HepG2 (cell line): ENCODE data around the gene OR2C1. TPM values are rescaled to one million over a fixed set of nuclear protein-coding genes. Genes with fewer than 3 reads are reported as not detected.

ENCODE experiments used
- HMGA1 ChIP-seq: sonication (generic); formaldehyde crosslinking; conservative IDR thresholded peaks from 2 replicates; pipeline ENCODE4 v1.4.0; 2020; ENCODE audit warnings: missing genetic modification reagents
- KLF16 ChIP-seq, 2 experiments: sonication (generic) in 1 of 2; formaldehyde crosslinking in 1 of 2; IDR thresholded peaks; 2 replicates each; pipeline versions ENCODE4 v1.6.1 to v1.8.0; 2016 to 2023; ENCODE audit warnings: missing genetic modification reagents in 2 of 2, missing compliant biosample characterization in 1 of 2
- NBN ChIP-seq: fragments of 450-650 bp; conservative IDR thresholded peaks from 2 replicates; pipeline ENCODE4 v1.6.1; 2017
- NKX3-1 ChIP-seq: sonication (generic); formaldehyde crosslinking; IDR thresholded peaks from 2 replicates; pipeline ENCODE4 v1.5.0; 2020; ENCODE audit warnings: missing genetic modification reagents
- PAWR ChIP-seq: sonication (generic); formaldehyde crosslinking; IDR thresholded peaks from 2 replicates; pipeline ENCODE4 v1.4.0; 2020; ENCODE audit warnings: missing genetic modification reagents, mild to moderate bottlenecking, borderline replicate concordance
- RCOR2 ChIP-seq: IDR thresholded peaks from 2 replicates; pipeline ENCODE4 v1.6.1; 2016; ENCODE audit warnings: missing biosample characterization, missing genetic modification reagents
- REL ChIP-seq: sonication (generic); formaldehyde crosslinking; conservative IDR thresholded peaks from 2 replicates; pipeline ENCODE4 v1.8.0; 2022; ENCODE audit warnings: mild to moderate bottlenecking, missing genetic modification reagents, moderate library complexity
- SAFB2 ChIP-seq: sonication (generic); formaldehyde crosslinking; IDR thresholded peaks from 2 replicates; pipeline ENCODE4 v1.5.1; 2020; ENCODE audit warnings: missing genetic modification reagents, low read depth, mild to moderate bottlenecking, borderline replicate concordance
- SCMH1 ChIP-seq: sonication (generic); formaldehyde crosslinking; IDR thresholded peaks from 2 replicates; pipeline ENCODE4 v1.9.0; 2021; ENCODE audit warnings: missing genetic modification reagents, mild to moderate bottlenecking, borderline replicate concordance
- SRSF9 ChIP-seq: fragments of 200-400 bp; formaldehyde crosslinking; IDR thresholded peaks from 2 replicates; pipeline ENCODE4 v1.6.1; 2018; ENCODE audit warnings: borderline replicate concordance, mild to moderate bottlenecking, low read depth, low read length; ENCODE audit not compliant: insufficient read depth, poor library complexity, severe bottlenecking
- TBL1XR1 ChIP-seq: fragments of 150-350 bp; IDR thresholded peaks from 2 replicates; pipeline ENCODE4 v1.6.1; 2014; ENCODE audit warnings: borderline replicate concordance, low read length; ENCODE audit not compliant: partially characterized antibody
- ZFP36L1 ChIP-seq: sonication (generic); formaldehyde crosslinking; IDR thresholded peaks from 2 replicates; pipeline ENCODE4 v1.8.0; 2022; ENCODE audit warnings: mild to moderate bottlenecking, missing genetic modification reagents, moderate library complexity
- ZNF264 ChIP-seq: sonication (generic); formaldehyde crosslinking; IDR thresholded peaks from 2 replicates; pipeline ENCODE4 v1.4.0; 2020; ENCODE audit warnings: missing genetic modification reagents
- ZNF33B ChIP-seq: sonication (generic); formaldehyde crosslinking; IDR thresholded peaks from 2 replicates; pipeline ENCODE4 v1.5.1; 2020; ENCODE audit warnings: mild to moderate bottlenecking, missing genetic modification reagents
- ZNF552 ChIP-seq: sonication (generic); formaldehyde crosslinking; IDR thresholded peaks from 2 replicates; pipeline ENCODE4 v1.9.0; 2022; ENCODE audit warnings: missing genetic modification reagents, mild to moderate bottlenecking, borderline replicate concordance
- ZNF572 ChIP-seq: sonication (generic); formaldehyde crosslinking; IDR thresholded peaks from 2 replicates; pipeline ENCODE4 v1.5.1; 2020; ENCODE audit warnings: mild to moderate bottlenecking, missing genetic modification reagents
- ZSCAN31 ChIP-seq: sonication (generic); formaldehyde crosslinking; IDR thresholded peaks from 2 replicates; pipeline ENCODE4 v1.5.0; 2020; ENCODE audit warnings: low read depth, mild to moderate bottlenecking, missing genetic modification reagents
- polyA plus RNA-seq, 8 experiments: library from polyadenylated mRNA; depleted of rRNA in 3 of 8; stranded (reverse) in 7 of 8; unstranded in 1 of 8; fragments of >200 nt; fragmentation: Illumina TruSeq in 4 of 8; extraction: Trizol in 4 of 8; gene quantifications; 2 replicates each; pipeline versions ENCODE4 v1.2.1 to v1.2.3, GENCODE V29; 2011 to 2016; ENCODE audit warnings: low read depth in 4 of 8, missing spikeins in 1 of 8, mixed read lengths in 1 of 8; ENCODE audit not compliant: insufficient read depth in 1 of 8
- total RNA-seq, 5 experiments: library from RNA; depleted of rRNA; stranded (reverse); fragments of >200 nt; fragmentation: Illumina TruSeq; extraction: Trizol; gene quantifications; 2 replicates each; pipeline ENCODE4 v1.2.3, GENCODE V29; 2016; ENCODE audit warnings: low read depth in 1 of 5
- TF ChIP-seq, protein P1 (sequence below): sonication (generic); formaldehyde crosslinking; IDR thresholded peaks from 2 replicates; pipeline ENCODE4 v1.5.0; 2020; ENCODE audit warnings: mild to moderate bottlenecking, missing genetic modification reagents
- TF ChIP-seq, protein P2 (sequence below): sonication (generic); formaldehyde crosslinking; IDR thresholded peaks from 2 replicates; pipeline ENCODE4 v1.8.0; 2022; ENCODE audit warnings: mild to moderate bottlenecking, missing genetic modification reagents; ENCODE audit not compliant: insufficient replicate concordance
- TF ChIP-seq, protein P3 (sequence below): sonication (generic); formaldehyde crosslinking; IDR thresholded peaks from 2 replicates; pipeline ENCODE4 v1.5.0; 2020; ENCODE audit warnings: missing genetic modification reagents

Gene OR2C1
- total and polyA plus RNA-seq, 2 of the 13 experiments (the other 11 are each of a cell fraction or from before 2014, with no cell fraction given) = not detected

DNA sequence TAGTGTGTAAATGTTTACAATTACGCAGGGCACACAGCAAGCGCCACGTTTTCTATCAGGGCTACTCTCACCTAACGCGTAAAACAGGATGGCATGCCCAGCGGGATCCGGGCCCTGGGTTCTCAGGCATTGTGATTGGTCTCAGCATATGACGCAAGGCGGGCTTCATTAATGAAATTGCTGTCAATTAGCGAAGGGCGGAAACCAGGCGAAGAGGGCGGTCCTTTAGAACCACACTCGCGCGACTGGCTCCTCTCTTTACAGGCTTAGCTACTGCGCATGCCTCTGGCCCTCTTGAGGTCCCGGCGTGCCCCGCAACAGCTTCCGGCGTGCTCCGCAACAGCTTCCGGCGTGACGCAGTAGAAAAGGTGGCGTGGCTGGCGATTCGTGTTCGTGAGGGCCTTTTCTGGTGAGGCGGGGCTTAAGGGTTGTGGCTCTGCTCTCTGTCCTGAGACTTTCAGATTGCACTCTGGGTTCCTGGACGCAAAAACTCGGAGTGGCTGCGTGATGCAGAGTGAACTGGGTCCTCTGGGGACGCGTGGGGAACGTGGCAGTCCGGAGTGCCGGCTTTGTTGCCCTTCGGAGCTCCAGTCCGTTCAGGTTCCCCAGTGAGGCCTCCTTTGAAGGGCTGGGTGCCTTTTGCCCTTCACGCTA is 9.2 kb downstream of the OR2C1 start (continued):
- TF ChIP-seq NKX3-1 (CRISPR knock-in tag) (no peak), REL (no peak), KLF16 (CRISPR knock-in tag; IDR thresholded peaks at IDR 0.05) (no peak), ZNF33B (CRISPR knock-in tag) (no peak), ZNF264 (CRISPR knock-in tag) (peak; percentile 40; the same call in 1 of the 2 replicates), SCMH1 (CRISPR knock-in tag) (no peak), PAWR (CRISPR knock-in tag) (no peak), SAFB2 (no peak), SRSF9 (no peak), ZSCAN31 (CRISPR knock-in tag) (no peak), RCOR2 (CRISPR knock-in tag) (0 out of 2 replicates have a peak, but pooled peaks have one; percentile 27), ZNF572 (no peak), NBN (no peak), HMGA1 (CRISPR knock-in tag) (no peak), ZFP36L1 (CRISPR knock-in tag) (no peak), ZNF552 (CRISPR knock-in tag) (no peak), TBL1XR1 (no peak)
- TF ChIP-seq, protein P1, sequence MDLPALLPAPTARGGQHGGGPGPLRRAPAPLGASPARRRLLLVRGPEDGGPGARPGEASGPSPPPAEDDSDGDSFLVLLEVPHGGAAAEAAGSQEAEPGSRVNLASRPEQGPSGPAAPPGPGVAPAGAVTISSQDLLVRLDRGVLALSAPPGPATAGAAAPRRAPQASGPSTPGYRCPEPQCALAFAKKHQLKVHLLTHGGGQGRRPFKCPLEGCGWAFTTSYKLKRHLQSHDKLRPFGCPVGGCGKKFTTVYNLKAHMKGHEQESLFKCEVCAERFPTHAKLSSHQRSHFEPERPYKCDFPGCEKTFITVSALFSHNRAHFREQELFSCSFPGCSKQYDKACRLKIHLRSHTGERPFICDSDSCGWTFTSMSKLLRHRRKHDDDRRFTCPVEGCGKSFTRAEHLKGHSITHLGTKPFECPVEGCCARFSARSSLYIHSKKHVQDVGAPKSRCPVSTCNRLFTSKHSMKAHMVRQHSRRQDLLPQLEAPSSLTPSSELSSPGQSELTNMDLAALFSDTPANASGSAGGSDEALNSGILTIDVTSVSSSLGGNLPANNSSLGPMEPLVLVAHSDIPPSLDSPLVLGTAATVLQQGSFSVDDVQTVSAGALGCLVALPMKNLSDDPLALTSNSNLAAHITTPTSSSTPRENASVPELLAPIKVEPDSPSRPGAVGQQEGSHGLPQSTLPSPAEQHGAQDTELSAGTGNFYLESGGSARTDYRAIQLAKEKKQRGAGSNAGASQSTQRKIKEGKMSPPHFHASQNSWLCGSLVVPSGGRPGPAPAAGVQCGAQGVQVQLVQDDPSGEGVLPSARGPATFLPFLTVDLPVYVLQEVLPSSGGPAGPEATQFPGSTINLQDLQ (CRISPR knock-in tag) = no peak
- TF ChIP-seq, protein P2, sequence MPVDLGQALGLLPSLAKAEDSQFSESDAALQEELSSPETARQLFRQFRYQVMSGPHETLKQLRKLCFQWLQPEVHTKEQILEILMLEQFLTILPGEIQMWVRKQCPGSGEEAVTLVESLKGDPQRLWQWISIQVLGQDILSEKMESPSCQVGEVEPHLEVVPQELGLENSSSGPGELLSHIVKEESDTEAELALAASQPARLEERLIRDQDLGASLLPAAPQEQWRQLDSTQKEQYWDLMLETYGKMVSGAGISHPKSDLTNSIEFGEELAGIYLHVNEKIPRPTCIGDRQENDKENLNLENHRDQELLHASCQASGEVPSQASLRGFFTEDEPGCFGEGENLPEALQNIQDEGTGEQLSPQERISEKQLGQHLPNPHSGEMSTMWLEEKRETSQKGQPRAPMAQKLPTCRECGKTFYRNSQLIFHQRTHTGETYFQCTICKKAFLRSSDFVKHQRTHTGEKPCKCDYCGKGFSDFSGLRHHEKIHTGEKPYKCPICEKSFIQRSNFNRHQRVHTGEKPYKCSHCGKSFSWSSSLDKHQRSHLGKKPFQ = no peak
- TF ChIP-seq, protein P3, sequence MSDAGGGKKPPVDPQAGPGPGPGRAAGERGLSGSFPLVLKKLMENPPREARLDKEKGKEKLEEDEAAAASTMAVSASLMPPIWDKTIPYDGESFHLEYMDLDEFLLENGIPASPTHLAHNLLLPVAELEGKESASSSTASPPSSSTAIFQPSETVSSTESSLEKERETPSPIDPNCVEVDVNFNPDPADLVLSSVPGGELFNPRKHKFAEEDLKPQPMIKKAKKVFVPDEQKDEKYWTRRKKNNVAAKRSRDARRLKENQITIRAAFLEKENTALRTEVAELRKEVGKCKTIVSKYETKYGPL (CRISPR knock-in tag) = no peak
